Panc1 (cell line): ENCODE measurements around the gene FUT7. TPM values are rescaled to one million over a fixed set of nuclear protein-coding genes. Genes with fewer than 3 reads are reported as not detected.

Experiments
- total RNA-seq: library from RNA; stranded (reverse); gene quantifications from one replicate; pipeline ENCODE4 v1.2.1, GENCODE V29; 2021; ENCODE audit not compliant: unreplicated experiment

The FUT7 gene
- total RNA-seq, 1 experiment from 2014 or later = not detected

Other genes starting within 250 kb of the FUT7 start
- gene TMEM141, start 240.7 kb downstream of the FUT7 start, total RNA-seq = 53.5 TPM
- 0.62 TPM for gene CCDC183, start 235.8 kb downstream of the FUT7 start, total RNA-seq
- 106 TPM for gene RABL6, start 224.1 kb downstream of the FUT7 start, total RNA-seq
- 7.2 TPM for gene AJM1, start 189.6 kb downstream of the FUT7 start, total RNA-seq
- 204 TPM for gene PHPT1, start 182.7 kb downstream of the FUT7 start, total RNA-seq
- 6.3 TPM for gene MAMDC4, start 179.7 kb downstream of the FUT7 start, total RNA-seq
- 270 TPM for gene EDF1, start 165.8 kb downstream of the FUT7 start, total RNA-seq
- gene TRAF2, start 145.6 kb downstream of the FUT7 start, total RNA-seq = 48.7 TPM
- 72.6 TPM for gene FBXW5, start 87.3 kb downstream of the FUT7 start, total RNA-seq
- 2.9 TPM for gene C8G, start 86.8 kb downstream of the FUT7 start, total RNA-seq
- 2.5 TPM for gene LCN12, start 79.8 kb downstream of the FUT7 start, total RNA-seq
- 13.7 TPM for gene PTGDS, start 54.6 kb downstream of the FUT7 start, total RNA-seq
- 0.82 TPM for gene LCNL1, start 49.1 kb downstream of the FUT7 start, total RNA-seq
- 64.0 TPM for gene PAXX, start 39.7 kb downstream of the FUT7 start, total RNA-seq
- 6.2 TPM for gene CLIC3, start 35.5 kb downstream of the FUT7 start, total RNA-seq
- 27.0 TPM for gene ABCA2, start 3.9 kb downstream of the FUT7 start, total RNA-seq
- 43.5 TPM for gene NPDC1, start 14.1 kb upstream of the FUT7 start, total RNA-seq
- 2.8 TPM for gene ENTPD2, start 22.0 kb upstream of the FUT7 start, total RNA-seq
- gene SAPCD2, start 38.5 kb upstream of the FUT7 start, total RNA-seq = 18.4 TPM
- gene UAP1L1, start 45.4 kb upstream of the FUT7 start, total RNA-seq = 23.1 TPM
- gene MAN1B1, start 54.9 kb upstream of the FUT7 start, total RNA-seq = 57.2 TPM
- gene DPP7, start 82.6 kb upstream of the FUT7 start, total RNA-seq = 236 TPM
- gene GRIN1, start 107.1 kb upstream of the FUT7 start, total RNA-seq = 4.9 TPM
- 0.69 TPM for gene LRRC26, start 138.0 kb upstream of the FUT7 start, total RNA-seq
- gene TMEM210, start 140.0 kb upstream of the FUT7 start, total RNA-seq = not detected
- gene ANAPC2, start 156.5 kb upstream of the FUT7 start, total RNA-seq = 46.0 TPM
- gene SSNA1, start 156.6 kb upstream of the FUT7 start, total RNA-seq = 86.9 TPM
- 21.7 TPM for gene TPRN, start 168.7 kb upstream of the FUT7 start, total RNA-seq
- 25.4 TPM for gene TMEM203, start 173.6 kb upstream of the FUT7 start, total RNA-seq
- 15.6 TPM for gene NDOR1, start 173.6 kb upstream of the FUT7 start, total RNA-seq
- 11.5 TPM for gene RNF208, start 190.2 kb upstream of the FUT7 start, total RNA-seq
- gene CYSRT1, start 193.1 kb upstream of the FUT7 start, total RNA-seq = 0.67 TPM
- gene RNF224, start 195.4 kb upstream of the FUT7 start, total RNA-seq = 0.15 TPM
- not detected for gene SLC34A3, start 198.8 kb upstream of the FUT7 start, total RNA-seq
- 265 TPM for gene TUBB4B, start 209.2 kb upstream of the FUT7 start, total RNA-seq
- 0.26 TPM for gene STPG3, start 219.2 kb upstream of the FUT7 start, total RNA-seq
- 62.4 TPM for gene NELFB, start 223.2 kb upstream of the FUT7 start, total RNA-seq
- gene TOR4A, start 245.6 kb upstream of the FUT7 start, total RNA-seq = 37.1 TPM